Progenitor cell of endocrine pancreas (in vitro differentiated cells): ENCODE results near the gene PYGB. TPM values are rescaled to one million over a fixed set of nuclear protein-coding genes. Genes with fewer than 3 reads are reported as not detected.

Experiments
- DNase-seq: peaks from one replicate; pipeline ENCODE4 v3.0.0; 2021; ENCODE audit warnings: low spot score; ENCODE audit not compliant: unreplicated experiment
- H3K27ac Mint-ChIP-seq: 2 replicates; pipeline ENCODE4 v1.8.0; 2021; ENCODE audit warnings: mild to moderate bottlenecking, moderate library complexity, mixed read lengths
- H3K27me3 Mint-ChIP-seq: 2 replicates; pipeline ENCODE4 v1.8.0; 2021; ENCODE audit warnings: mixed read lengths
- H3K36me3 Mint-ChIP-seq: 2 replicates; pipeline ENCODE4 v1.8.0; 2022; ENCODE audit warnings: mixed read lengths; ENCODE audit not compliant: insufficient read depth
- H3K4me1 Mint-ChIP-seq: 2 replicates; pipeline ENCODE4 v1.8.0; 2021; ENCODE audit warnings: low read depth, mixed read lengths
- H3K4me3 Mint-ChIP-seq: 2 replicates; pipeline ENCODE4 v1.8.0; 2021; ENCODE audit warnings: low read depth, mild to moderate bottlenecking, moderate library complexity, mixed read lengths
- H3K9me3 Mint-ChIP-seq: 2 replicates; pipeline ENCODE4 v1.8.0; 2021; ENCODE audit warnings: low read depth, mixed read lengths
- CTCF ChIP-seq: fragments of 200-600 bp; sonication (generic); IDR thresholded peaks from one replicate; pipeline ENCODE4 v1.5.0; 2021; ENCODE audit warnings: antibody characterized with exemption, mild to moderate bottlenecking; ENCODE audit not compliant: unreplicated experiment
- total RNA-seq: library from RNA; stranded (reverse); gene quantifications from 2 replicates; pipeline ENCODE4 v1.2.1, GENCODE V29; 2021

PYGB gene
- total RNA-seq, 1 donor from 2014 or later = 54.4 TPM

GRCh38 chr20:25341716-25342680, 94.1 kb downstream of the PYGB start:
- Mint-ChIP-seq H3K27me3 (no peaks in the 10 kb centered on the region), H3K36me3 (peaks cover 12% of the 10 kb centered on the region), H3K27ac (no peak overlapping the region), H3K4me3 (no peak overlapping the region), H3K9me3 (no peaks in the 10 kb centered on the region), H3K4me1 (peaks cover 27% of the 10 kb centered on the region)
- DNase-seq = no peak
- TF ChIP-seq CTCF = no peak

- peaks cover 10% of the 10 kb centered on the region for H3K4me1 Mint-ChIP-seq
- TF ChIP-seq CTCF = no peak
- H3K9me3 Mint-ChIP-seq = peaks cover 3% of the 10 kb centered on the region
- no peak for DNase-seq
- H3K27me3 Mint-ChIP-seq = no peaks in the 10 kb centered on the region
- peaks cover 9% of the 10 kb centered on the region for H3K36me3 Mint-ChIP-seq
- H3K4me3 Mint-ChIP-seq = no peak overlapping the region
- H3K27ac Mint-ChIP-seq = no peak overlapping the region
Measured at GRCh38 chr20:25344634-25345033, 96.7 kb downstream of the PYGB start.

GRCh38 chr20:25345721-25346120, 97.8 kb downstream of the PYGB start:
- Mint-ChIP-seq H3K27me3 (no peaks in the 10 kb centered on the region), H3K9me3 (peaks cover 3% of the 10 kb centered on the region), H3K27ac (no peak overlapping the region), H3K36me3 (peaks cover 11% of the 10 kb centered on the region), H3K4me3 (no peak overlapping the region), H3K4me1 (peaks cover 1% of the 10 kb centered on the region)
- TF ChIP-seq CTCF = no peak
- DNase-seq = no peak

- Mint-ChIP-seq H3K4me1 (peaks cover 1% of the 10 kb centered on the region), H3K27ac (no peak overlapping the region), H3K4me3 (no peak overlapping the region), H3K27me3 (no peaks in the 10 kb centered on the region), H3K9me3 (peaks cover 3% of the 10 kb centered on the region), H3K36me3 (peaks cover 11% of the 10 kb centered on the region)
- no peak for DNase-seq
- TF ChIP-seq CTCF = no peak
Measured at GRCh38 chr20:25346349-25346748, 98.5 kb downstream of the PYGB start.

Other genes starting within 250 kb of the PYGB start
- gene ACSS1, start 189.9 kb upstream of the PYGB start, total RNA-seq = 0.67 and 0.72 TPM in 2 replicates
- not detected in 2 replicates for gene VSX1, start 165.9 kb upstream of the PYGB start, total RNA-seq
- gene ENTPD6, start 52.4 kb upstream of the PYGB start, total RNA-seq = 85.1 and 89.2 TPM in 2 replicates
- 51.3 and 54.9 TPM in 2 replicates for gene ABHD12, start 142.8 kb downstream of the PYGB start, total RNA-seq
- gene GINS1, start 159.6 kb downstream of the PYGB start, total RNA-seq = 25.2 and 29.0 TPM in 2 replicates